Glutamatergic neuron (in vitro differentiated cells): Measurements from ENCODE around the gene SNRPD3. TPM values are rescaled to one million over a fixed set of nuclear protein-coding genes. Genes with fewer than 3 reads are reported as not detected.
"Not testable (repeated sequence)": the region's sequence is repeated elsewhere in the genome, so short reads cannot be mapped to it uniquely, and the experiment has no call there.

Experiments
- DNase-seq: peaks from one replicate; pipeline ENCODE4 v3.0.0; 2022
- H3K27ac Mint-ChIP-seq: one replicate; pipeline ENCODE4 v1.8.0; 2020; ENCODE audit warnings: mild to moderate bottlenecking, mixed read lengths, inconsistent platforms; ENCODE audit not compliant: unreplicated experiment
- H3K27me3 Mint-ChIP-seq: one replicate; pipeline ENCODE4 v1.8.0; 2020; ENCODE audit warnings: mild to moderate bottlenecking, moderate library complexity, mixed read lengths, inconsistent platforms; ENCODE audit not compliant: unreplicated experiment
- H3K36me3 Mint-ChIP-seq: one replicate; pipeline ENCODE4 v1.8.0; 2020; ENCODE audit warnings: mild to moderate bottlenecking, mixed read lengths, inconsistent platforms; ENCODE audit not compliant: unreplicated experiment
- H3K4me1 Mint-ChIP-seq: one replicate; pipeline ENCODE4 v1.8.0; 2020; ENCODE audit warnings: mild to moderate bottlenecking, low read depth, mixed read lengths, inconsistent platforms; ENCODE audit not compliant: unreplicated experiment
- H3K4me3 Mint-ChIP-seq: one replicate; pipeline ENCODE4 v1.8.0; 2020; ENCODE audit warnings: mild to moderate bottlenecking, mixed read lengths, inconsistent platforms; ENCODE audit not compliant: unreplicated experiment
- H3K9me3 Mint-ChIP-seq: one replicate; pipeline ENCODE4 v1.8.0; 2020; ENCODE audit warnings: mild to moderate bottlenecking, moderate library complexity, mixed read lengths, inconsistent platforms; ENCODE audit not compliant: unreplicated experiment
- total RNA-seq: library from RNA; stranded (reverse); fragmentation: NEBNext Ultra II Directional; extraction: Animal tissue kit (Norgen Biotek cat#: 25700); gene quantifications from one replicate; pipeline ENCODE4 v1.2.1, GENCODE V29; 2021; ENCODE audit not compliant: unreplicated experiment
- TF ChIP-seq, protein P1 (sequence below): fragments of 200-600 bp; sonication (generic); IDR thresholded peaks from one replicate; pipeline ENCODE4 v1.5.0; 2021; ENCODE audit not compliant: partially characterized antibody, unreplicated experiment

The SNRPD3 gene
- total RNA-seq, 1 donor from 2014 or later, result 86.7 TPM

DNA sequence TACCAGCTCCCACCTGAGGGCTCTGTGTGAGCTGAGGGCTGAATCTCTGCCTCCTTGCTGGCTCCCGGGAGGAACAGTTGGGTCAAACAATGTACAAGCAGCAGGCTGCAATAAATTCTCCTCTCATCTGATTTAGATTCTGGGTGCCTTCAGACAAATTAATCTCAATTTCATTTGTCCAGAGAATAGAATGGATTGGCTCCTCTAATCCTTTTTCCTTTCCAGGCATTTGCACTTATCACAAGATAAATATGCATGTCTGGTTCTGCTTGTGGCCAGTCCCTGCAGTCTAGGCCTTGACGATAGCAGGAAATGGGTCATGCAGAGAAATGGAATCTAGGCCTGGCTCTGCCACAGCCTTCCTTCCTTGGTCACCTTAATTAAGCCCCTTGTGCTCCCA lies 31.9 kb upstream of the SNRPD3 start:
- Mint-ChIP-seq H3K27me3 (no peaks in the 10 kb centered on the region), H3K27ac (no peak overlapping the region), H3K4me3 (no peak overlapping the region), H3K9me3 (no peaks in the 10 kb centered on the region), H3K4me1 (peaks cover 2% of the 10 kb centered on the region), H3K36me3 (no peaks in the 10 kb centered on the region)
- TF ChIP-seq, protein P1, sequence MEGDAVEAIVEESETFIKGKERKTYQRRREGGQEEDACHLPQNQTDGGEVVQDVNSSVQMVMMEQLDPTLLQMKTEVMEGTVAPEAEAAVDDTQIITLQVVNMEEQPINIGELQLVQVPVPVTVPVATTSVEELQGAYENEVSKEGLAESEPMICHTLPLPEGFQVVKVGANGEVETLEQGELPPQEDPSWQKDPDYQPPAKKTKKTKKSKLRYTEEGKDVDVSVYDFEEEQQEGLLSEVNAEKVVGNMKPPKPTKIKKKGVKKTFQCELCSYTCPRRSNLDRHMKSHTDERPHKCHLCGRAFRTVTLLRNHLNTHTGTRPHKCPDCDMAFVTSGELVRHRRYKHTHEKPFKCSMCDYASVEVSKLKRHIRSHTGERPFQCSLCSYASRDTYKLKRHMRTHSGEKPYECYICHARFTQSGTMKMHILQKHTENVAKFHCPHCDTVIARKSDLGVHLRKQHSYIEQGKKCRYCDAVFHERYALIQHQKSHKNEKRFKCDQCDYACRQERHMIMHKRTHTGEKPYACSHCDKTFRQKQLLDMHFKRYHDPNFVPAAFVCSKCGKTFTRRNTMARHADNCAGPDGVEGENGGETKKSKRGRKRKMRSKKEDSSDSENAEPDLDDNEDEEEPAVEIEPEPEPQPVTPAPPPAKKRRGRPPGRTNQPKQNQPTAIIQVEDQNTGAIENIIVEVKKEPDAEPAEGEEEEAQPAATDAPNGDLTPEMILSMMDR, result no peak
- DNase-seq, result no peak

DNA sequence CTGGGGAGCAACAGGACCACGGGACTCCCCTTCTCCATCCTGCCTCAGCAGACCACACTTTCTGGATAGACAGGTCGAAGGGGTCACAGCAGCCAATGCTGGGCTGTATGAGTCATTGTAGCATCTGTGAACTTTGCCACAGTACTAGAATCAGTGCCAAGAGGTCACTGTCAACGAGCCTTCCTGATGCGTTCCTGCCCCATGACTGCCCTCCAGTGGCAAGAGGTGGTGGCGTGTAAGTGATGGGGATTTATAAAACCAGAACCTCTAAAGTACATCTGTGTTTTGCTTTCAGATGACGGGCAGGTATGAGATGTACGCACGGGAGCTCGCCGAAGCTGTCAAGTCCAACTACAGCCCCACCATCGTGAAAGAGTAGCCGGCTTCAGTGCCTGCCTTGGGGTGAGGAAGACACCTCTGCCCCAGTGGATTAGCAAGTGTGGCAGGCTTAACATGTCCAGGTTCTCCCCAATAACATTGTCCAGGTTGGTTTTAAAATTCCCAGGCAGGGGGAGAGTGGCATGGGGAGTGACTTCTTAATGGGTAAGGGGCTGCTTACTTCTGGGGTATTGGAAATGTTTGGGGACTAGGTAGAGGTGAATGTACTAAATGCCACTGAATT lies 30.3 kb upstream of the SNRPD3 start:
- Mint-ChIP-seq H3K4me1 (peaks cover 2% of the 10 kb centered on the region), H3K36me3 (no peaks in the 10 kb centered on the region), H3K4me3 (no peak overlapping the region), H3K27me3 (peaks cover 1% of the 10 kb centered on the region), H3K9me3 (no peaks in the 10 kb centered on the region), H3K27ac (peak overlapping the region; percentile 12)
- peak; percentile 85 for DNase-seq
- TF ChIP-seq, protein P1, result peak; percentile 81

DNA sequence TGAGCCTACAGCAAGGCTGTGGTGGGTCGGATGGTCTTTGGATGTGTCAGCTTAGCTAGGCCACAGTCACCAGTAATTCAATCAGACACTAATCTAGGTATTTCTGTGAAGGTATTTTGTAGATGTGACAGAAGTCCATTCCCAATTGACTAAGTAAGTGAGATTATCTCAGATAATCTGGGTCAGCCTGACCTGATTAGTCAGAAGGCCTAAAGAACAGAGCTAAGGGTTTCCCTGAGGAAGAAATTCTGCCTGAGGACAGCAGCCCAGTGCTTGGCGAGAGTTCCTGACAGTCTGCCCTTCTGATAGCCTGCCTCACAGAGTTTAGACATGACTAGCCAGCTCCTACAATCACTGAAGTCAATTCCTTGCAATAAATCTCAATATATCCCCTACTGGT lies 29.6 kb upstream of the SNRPD3 start:
- H3K27ac Mint-ChIP-seq, result no peak overlapping the region
- H3K9me3 Mint-ChIP-seq, result no peaks in the 10 kb centered on the region
- peaks cover 2% of the 10 kb centered on the region for H3K4me1 Mint-ChIP-seq
- no peaks in the 10 kb centered on the region for H3K36me3 Mint-ChIP-seq
- H3K27me3 Mint-ChIP-seq, result peaks cover 1% of the 10 kb centered on the region
- TF ChIP-seq, protein P1, result no peak
- no peak for DNase-seq
- H3K4me3 Mint-ChIP-seq, result no peak overlapping the region

DNA sequence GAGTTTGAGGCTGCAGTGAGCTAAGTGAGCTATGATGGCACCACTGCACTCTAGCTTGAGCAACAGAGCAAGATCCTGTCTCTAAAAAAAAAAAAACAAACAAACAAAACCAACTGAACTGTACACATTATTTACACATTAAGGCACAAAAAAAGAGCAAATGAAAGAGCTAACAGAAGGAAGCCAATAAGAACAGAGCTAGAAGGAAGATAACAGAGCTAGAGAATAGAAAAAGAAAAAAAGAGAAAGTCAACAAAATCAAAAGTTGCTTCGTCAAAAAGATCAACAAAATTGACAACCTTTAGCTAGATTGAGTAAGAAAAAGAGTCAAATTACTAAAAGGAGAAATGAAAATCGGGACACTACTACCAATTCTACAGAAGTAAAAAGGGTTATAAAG lies 25.9 kb upstream of the SNRPD3 start:
- no peak for DNase-seq
- Mint-ChIP-seq H3K9me3 (no peaks in the 10 kb centered on the region), H3K36me3 (no peaks in the 10 kb centered on the region), H3K27me3 (peaks cover 1% of the 10 kb centered on the region), H3K4me3 (no peak overlapping the region), H3K27ac (no peak overlapping the region), H3K4me1 (no peaks in the 10 kb centered on the region)
- TF ChIP-seq, protein P1, result no peak

DNA sequence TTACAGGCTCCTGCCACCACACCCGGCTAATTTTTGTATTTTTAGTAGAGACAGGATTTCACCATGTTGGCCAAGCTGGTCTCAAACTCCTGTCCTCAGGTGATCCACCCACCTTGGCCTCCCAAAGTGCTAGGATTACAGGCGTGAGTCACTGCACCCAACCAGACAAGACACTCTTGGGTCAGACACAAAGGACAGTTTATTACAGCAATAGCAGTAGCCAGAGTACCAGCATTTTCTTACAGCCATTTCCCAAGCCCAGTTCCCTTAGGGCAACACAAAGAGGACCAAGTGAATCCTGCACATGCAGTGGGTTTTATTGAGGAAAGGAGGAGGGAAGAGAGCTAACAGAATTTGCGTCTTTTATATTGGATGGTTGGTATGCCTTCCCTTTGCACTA lies 24.8 kb upstream of the SNRPD3 start:
- not testable (repeated sequence) for H3K27me3 Mint-ChIP-seq, H3K27ac Mint-ChIP-seq, H3K4me1 Mint-ChIP-seq

DNA sequence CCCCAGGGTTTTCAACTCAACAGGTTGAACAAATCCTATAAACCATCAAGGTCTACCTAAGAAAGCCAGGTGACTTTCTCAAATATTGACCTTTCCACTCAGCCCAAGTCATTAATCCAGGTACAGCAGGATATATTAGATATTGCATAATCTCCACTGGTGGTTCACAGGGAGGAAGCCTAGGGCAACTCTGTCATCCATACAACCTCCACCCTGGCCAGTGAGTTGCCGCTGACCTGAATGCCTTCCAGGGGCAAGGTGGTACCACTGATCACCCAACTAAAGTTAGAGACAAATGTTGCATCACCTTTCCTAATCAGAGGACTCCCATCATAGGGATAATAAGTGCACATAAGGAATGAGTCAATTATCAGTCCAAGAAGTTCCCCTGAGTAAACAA lies 23.7 kb upstream of the SNRPD3 start:
- H3K36me3 Mint-ChIP-seq, result no peaks in the 10 kb centered on the region

More for the DNA sequence above, 24.8 kb upstream of the SNRPD3 start:
- not testable (repeated sequence) for H3K9me3 Mint-ChIP-seq, H3K36me3 Mint-ChIP-seq, H3K4me3 Mint-ChIP-seq, DNase-seq

More for the DNA sequence above, 23.7 kb upstream of the SNRPD3 start:
- no peak overlapping the region for H3K27ac Mint-ChIP-seq
- DNase-seq, result no peak
- TF ChIP-seq, protein P1, result no peak
- H3K9me3 Mint-ChIP-seq, result no peaks in the 10 kb centered on the region
- no peaks in the 10 kb centered on the region for H3K4me1 Mint-ChIP-seq
- H3K4me3 Mint-ChIP-seq, result no peak overlapping the region
- H3K27me3 Mint-ChIP-seq, result peaks cover 1% of the 10 kb centered on the region
